GM12875 (cell line): ENCODE measurements around the gene SDF4.

ENCODE experiments used
- H3K4me3 ChIP-seq: one replicate; pipeline ENCODE4 v1.5.1; 2011; ENCODE audit warnings: low read depth, low read length, control low read depth
- CTCF ChIP-seq: IDR thresholded peaks from 2 replicates; pipeline ENCODE4 v1.5.1; 2011; ENCODE audit warnings: low read depth, mild to moderate bottlenecking, control low read depth, inconsistent platforms, low read length, moderate library complexity, borderline replicate concordance; ENCODE audit not compliant: insufficient read depth

SDF4 gene

GRCh38 chr1:1167398-1167821, 64.4 kb downstream of the SDF4 start:
- H3K4me3 ChIP-seq: no peak overlapping the region
- TF ChIP-seq CTCF: no peak
